Fibroblast of lung (primary cell): ENCODE results near the gene BTBD1. TPM values are rescaled to one million over a fixed set of nuclear protein-coding genes. Genes with fewer than 3 reads are reported as not detected.

Source experiments
- DNase-seq, 2 donors: peaks; one replicate each; pipeline versions ENCODE4 v3.0.0 to v3.0.0-alpha.2; 2010; ENCODE audit warnings: low read depth in 2 of 2
- H2AFZ ChIP-seq: 2 replicates; pipeline ENCODE4 v1.5.1; 2012; ENCODE audit warnings: low read length, control low read depth, inconsistent platforms
- H3K27ac ChIP-seq: 2 replicates; pipeline ENCODE4 v1.5.1; 2011; ENCODE audit warnings: low read length, control low read depth; ENCODE audit not compliant: insufficient read depth
- H3K27me3 ChIP-seq: 2 replicates; pipeline ENCODE4 v1.5.1; 2011; ENCODE audit warnings: mild to moderate bottlenecking, low read length; ENCODE audit not compliant: control insufficient read depth, insufficient read depth
- H3K36me3 ChIP-seq: 2 replicates; pipeline ENCODE4 v1.5.1; 2011; ENCODE audit warnings: low read length; ENCODE audit not compliant: control insufficient read depth, insufficient read depth
- H3K4me1 ChIP-seq: 2 replicates; pipeline ENCODE4 v1.5.1; 2011; ENCODE audit warnings: low read length; ENCODE audit not compliant: control insufficient read depth, insufficient read depth; ENCODE audit errors: extremely low read depth
- H3K4me2 ChIP-seq: 2 replicates; pipeline ENCODE4 v1.5.1; 2011; ENCODE audit warnings: low read length, control low read depth; ENCODE audit not compliant: insufficient read depth; ENCODE audit errors: extremely low read depth
- H3K4me3 ChIP-seq, 4 experiments: fragments of 200-600 bp in 1 of 4; sonication (generic) in 1 of 4; replicated peaks in 1 of 4; 2 replicates each; pipeline ENCODE4 v1.5.1; 2011 to 2016; ENCODE audit warnings: low read length in 4 of 4, low read depth in 3 of 4, mild to moderate bottlenecking in 3 of 4, control low read depth in 2 of 4, inconsistent platforms in 1 of 4, mixed read lengths in 1 of 4; ENCODE audit not compliant: insufficient read depth in 1 of 4; ENCODE audit errors: control extremely low read depth in 1 of 4
- H3K79me2 ChIP-seq: 2 replicates; pipeline ENCODE4 v1.5.1; 2012; ENCODE audit warnings: mild to moderate bottlenecking, low read length, inconsistent platforms; ENCODE audit not compliant: control insufficient read depth, insufficient read depth
- H3K9ac ChIP-seq: 2 replicates; pipeline ENCODE4 v1.5.1; 2011; ENCODE audit warnings: mild to moderate bottlenecking, low read length, control low read depth; ENCODE audit not compliant: insufficient read depth
- H3K9me3 ChIP-seq: 2 replicates; pipeline ENCODE4 v1.5.1; 2012; ENCODE audit warnings: low read depth, low read length; ENCODE audit not compliant: control insufficient read depth, insufficient read depth
- H4K20me1 ChIP-seq: 2 replicates; pipeline ENCODE4 v1.5.1; 2011; ENCODE audit warnings: low read length; ENCODE audit not compliant: control insufficient read depth, insufficient read depth; ENCODE audit errors: extremely low read depth
- CTCF ChIP-seq, 2 donors: IDR thresholded peaks in 1 of 2; conservative IDR thresholded peaks in 1 of 2; 1 replicate in 1 of 2; 2 replicates in 1 of 2; pipeline ENCODE4 v1.5.1; 2011 to 2012; ENCODE audit warnings: low read length in 2 of 2, control low read depth in 1 of 2, inconsistent platforms in 1 of 2, low read depth in 1 of 2, mild to moderate bottlenecking in 1 of 2
- EZH2 ChIP-seq: IDR thresholded peaks from 2 replicates; pipeline ENCODE4 v1.5.1; 2012; ENCODE audit warnings: low read length, control low read depth, mild to moderate bottlenecking; ENCODE audit errors: missing control alignments
- polyA plus RNA-seq, 2 donors: library from polyadenylated mRNA; depleted of rRNA in 1 of 2; stranded (reverse) in 1 of 2; unstranded in 1 of 2; fragments of >200 nt; gene quantifications; 2 replicates each; pipeline ENCODE4 v1.2.1, GENCODE V29; 2011 to 2012; ENCODE audit warnings: missing spikeins in 1 of 2
- total RNA-seq: library from RNA; depleted of rRNA; stranded (reverse); fragments of >200 nt; gene quantifications from 2 replicates; pipeline ENCODE4 v1.2.1, GENCODE V29; 2014

Gene BTBD1
- total and polyA plus RNA-seq, 2 donors (not counting 1 experiment from before 2014, with no cell fraction given) = 84.0 to 105 TPM

- Histone ChIP-seq H3K27ac (no peak overlapping the region), H3K79me2 (no peaks in the 10 kb centered on the region), H3K4me1 (no peaks in the 10 kb centered on the region), H3K36me3 (no peaks in the 10 kb centered on the region), H3K9me3 (no peaks in the 10 kb centered on the region), H3K27me3 (no peaks in the 10 kb centered on the region), H3K9ac (no peak overlapping the region), H2AFZ (no peak overlapping the region), H4K20me1 (no peaks in the 10 kb centered on the region), H3K4me3 (no peak overlapping the region), H3K4me2 (no peak overlapping the region)
- no peak for DNase-seq
- no peak for TF ChIP-seq EZH2
- TF ChIP-seq CTCF (conservative IDR thresholded peaks at IDR 0.05 in 1 of 2, IDR thresholded peaks at IDR 0.05 in 1 of 2; ENCODE audit: low read depth in 1 of 2, low read length in 2 of 2) = no peak
Measured at GRCh38 chr15:82979726-82980125, 87.3 kb downstream of the BTBD1 start.

GRCh38 chr15:82978438-82978837 lies 88.6 kb downstream of the BTBD1 start:
- Histone ChIP-seq H4K20me1 (no peaks in the 10 kb centered on the region), H2AFZ (no peak overlapping the region), H3K27me3 (no peaks in the 10 kb centered on the region), H3K9me3 (no peaks in the 10 kb centered on the region), H3K9ac (no peak overlapping the region), H3K36me3 (no peaks in the 10 kb centered on the region), H3K4me3 (no peak overlapping the region), H3K4me2 (no peak overlapping the region), H3K4me1 (no peaks in the 10 kb centered on the region), H3K27ac (no peak overlapping the region), H3K79me2 (no peaks in the 10 kb centered on the region)
- TF ChIP-seq EZH2 (no peak), CTCF (conservative IDR thresholded peaks at IDR 0.05 in 1 of 2, IDR thresholded peaks at IDR 0.05 in 1 of 2; ENCODE audit: low read depth in 1 of 2, low read length in 2 of 2) (no peak)
- no peak for DNase-seq

- H4K20me1 ChIP-seq = no peaks in the 10 kb centered on the region
- no peak for DNase-seq
- TF ChIP-seq CTCF (conservative IDR thresholded peaks at IDR 0.05 in 1 of 2, IDR thresholded peaks at IDR 0.05 in 1 of 2; ENCODE audit: low read depth in 1 of 2, low read length in 2 of 2) = no peak
- TF ChIP-seq EZH2 = no peak
- H3K4me1 ChIP-seq = no peaks in the 10 kb centered on the region
- H3K4me3 ChIP-seq = no peak overlapping the region
- no peak overlapping the region for H2AFZ ChIP-seq
- no peak overlapping the region for H3K4me2 ChIP-seq
- no peaks in the 10 kb centered on the region for H3K79me2 ChIP-seq
- H3K27ac ChIP-seq = no peak overlapping the region
- H3K27me3 ChIP-seq = no peaks in the 10 kb centered on the region
- H3K9ac ChIP-seq = no peak overlapping the region
- H3K36me3 ChIP-seq = no peaks in the 10 kb centered on the region
- no peaks in the 10 kb centered on the region for H3K9me3 ChIP-seq
Measured at GRCh38 chr15:82977076-82977475, 90.0 kb downstream of the BTBD1 start.
